ENCODE measurements around the gene MORN5. TPM values are rescaled to one million over a fixed set of nuclear protein-coding genes. Genes with fewer than 3 reads are reported as not detected.
A peak's percentile ranks its signal among the peaks of the same experiment; 100 is the strongest.

The MORN5 gene
- total RNA-seq, 1 donor from 2014 or later, result not detected

- Mint-ChIP-seq H3K4me3 (no peak overlapping the region), H3K4me1 (peaks cover 7% of the 10 kb centered on the region), H3K9me3 (no peaks in the 10 kb centered on the region), H3K36me3 (ENCODE audit: low read depth) (no peaks in the 10 kb centered on the region), H3K27ac (peak overlapping the region; percentile 13), H3K27me3 (peaks cover 27% of the 10 kb centered on the region)
- ATAC-seq (ENCODE audit: low read depth) (no peak), DNase-seq (no peak)
- TF ChIP-seq, protein P1, sequence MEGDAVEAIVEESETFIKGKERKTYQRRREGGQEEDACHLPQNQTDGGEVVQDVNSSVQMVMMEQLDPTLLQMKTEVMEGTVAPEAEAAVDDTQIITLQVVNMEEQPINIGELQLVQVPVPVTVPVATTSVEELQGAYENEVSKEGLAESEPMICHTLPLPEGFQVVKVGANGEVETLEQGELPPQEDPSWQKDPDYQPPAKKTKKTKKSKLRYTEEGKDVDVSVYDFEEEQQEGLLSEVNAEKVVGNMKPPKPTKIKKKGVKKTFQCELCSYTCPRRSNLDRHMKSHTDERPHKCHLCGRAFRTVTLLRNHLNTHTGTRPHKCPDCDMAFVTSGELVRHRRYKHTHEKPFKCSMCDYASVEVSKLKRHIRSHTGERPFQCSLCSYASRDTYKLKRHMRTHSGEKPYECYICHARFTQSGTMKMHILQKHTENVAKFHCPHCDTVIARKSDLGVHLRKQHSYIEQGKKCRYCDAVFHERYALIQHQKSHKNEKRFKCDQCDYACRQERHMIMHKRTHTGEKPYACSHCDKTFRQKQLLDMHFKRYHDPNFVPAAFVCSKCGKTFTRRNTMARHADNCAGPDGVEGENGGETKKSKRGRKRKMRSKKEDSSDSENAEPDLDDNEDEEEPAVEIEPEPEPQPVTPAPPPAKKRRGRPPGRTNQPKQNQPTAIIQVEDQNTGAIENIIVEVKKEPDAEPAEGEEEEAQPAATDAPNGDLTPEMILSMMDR (IDR thresholded peaks at IDR 0.05), result no peak
- intact Hi-C loops (cut with micrococcal nuclease), result no loop called here
- ChIA-PET POLR2A (no interaction called here), CTCF (no interaction called here)
Observed at GRCh38 chr9:122227575-122227900, 67.8 kb downstream of the MORN5 start.

DNA sequence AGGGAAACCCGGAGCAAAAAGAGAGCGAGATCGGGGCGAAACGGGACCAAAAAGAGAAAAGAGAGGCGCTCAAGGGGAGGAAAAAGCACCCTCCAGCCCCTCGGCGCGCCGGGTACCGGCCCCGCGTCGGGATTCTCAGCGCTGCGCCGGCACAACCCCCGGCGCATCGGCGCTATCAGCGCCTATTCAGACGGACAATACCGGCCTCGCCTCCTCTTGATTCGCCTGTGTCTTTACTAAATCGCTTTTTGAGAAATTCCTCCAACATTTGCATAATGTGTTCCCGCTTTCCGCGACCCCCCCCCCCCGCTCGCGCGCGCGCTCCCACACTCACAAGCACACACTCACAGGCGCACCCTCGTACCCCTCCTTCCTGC lies 68.5 kb downstream of the MORN5 start:
- peak; percentile 18 for ATAC-seq (ENCODE audit: low read depth)
- no peak for DNase-seq
- intact Hi-C loops (cut with micrococcal nuclease), result no loop called here
- no peak overlapping the region for H3K27ac Mint-ChIP-seq
- TF ChIP-seq, protein P1 (IDR thresholded peaks at IDR 0.05), result no peak
- POLR2A ChIA-PET, result interaction anchor here (0.7 kb wide), 2 partner anchors 1216 to 1335 kb away, joined by 5 to 7 read pairs; no protein-coding TSS in a partner anchor
- H3K27me3 Mint-ChIP-seq, result peaks cover 27% of the 10 kb centered on the region
- CTCF ChIA-PET, result no interaction called here
- H3K4me3 Mint-ChIP-seq, result peak overlapping the region; percentile 58
- no peaks in the 10 kb centered on the region for H3K36me3 Mint-ChIP-seq (ENCODE audit: low read depth)
- H3K4me1 Mint-ChIP-seq, result peaks cover 4% of the 10 kb centered on the region
- no peaks in the 10 kb centered on the region for H3K9me3 Mint-ChIP-seq

DNA sequence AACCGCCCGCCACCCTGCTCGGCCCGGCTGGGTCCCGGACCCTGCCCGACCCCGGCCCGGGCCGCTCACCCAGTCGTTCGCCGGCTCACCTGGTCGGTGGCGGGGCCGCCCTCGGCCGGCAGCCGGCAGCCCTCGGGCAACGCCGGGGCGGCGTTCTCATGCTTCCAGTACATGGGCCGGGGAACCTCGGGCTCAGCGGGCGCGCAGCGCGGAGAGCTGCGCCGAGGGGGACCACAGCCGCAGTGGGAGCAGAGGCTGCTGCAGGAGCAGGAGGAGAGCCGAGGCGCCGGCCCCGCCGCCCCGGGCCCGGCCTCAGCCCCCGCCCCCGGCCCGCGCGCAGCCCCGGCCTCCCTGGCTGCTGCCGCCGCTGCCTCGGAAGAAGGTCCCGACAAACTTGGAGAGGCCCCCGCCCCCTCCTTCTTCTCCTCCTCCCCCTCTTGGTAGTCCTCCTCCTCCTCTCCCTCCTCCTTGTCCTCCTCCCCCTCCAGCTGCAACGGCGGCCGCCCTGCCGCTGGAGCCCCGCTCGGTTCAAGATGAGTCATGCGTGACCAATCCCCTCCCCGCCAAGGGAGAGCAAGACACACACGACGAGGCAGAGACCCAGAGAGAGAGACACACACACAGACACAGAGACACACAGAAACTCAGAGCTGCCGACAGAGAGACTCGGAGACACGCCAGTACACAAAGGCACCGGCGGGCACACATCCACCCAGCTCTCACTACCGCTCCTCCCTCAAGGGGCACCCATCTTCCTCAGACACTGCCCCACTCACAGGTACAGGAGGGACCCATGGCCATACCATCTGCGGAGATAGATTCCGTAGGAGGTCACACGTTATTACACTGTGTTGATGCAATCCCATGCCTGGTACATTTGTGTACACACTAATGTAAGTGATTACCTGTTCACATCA lies 69.1 kb downstream of the MORN5 start, which contains the start of gene LHX6:
LHX6 (minus strand) TSS at position 390 of the 917 bp plus-strand sequence; CDS start at position 173, 217 bp downstream.
- intact Hi-C loops (cut with micrococcal nuclease), result no loop called here
- ChIA-PET CTCF (no interaction called here), POLR2A (interaction anchor here (0.7 kb wide), 2 partner anchors 1215 to 1336 kb away, joined by 5 to 7 read pairs; no protein-coding TSS in a partner anchor)
- no peaks in the 10 kb centered on the region for H3K9me3 Mint-ChIP-seq
- ATAC-seq (ENCODE audit: low read depth) (peak; percentile 14), DNase-seq (no peak)
- H3K4me1 Mint-ChIP-seq, result peaks cover 4% of the 10 kb centered on the region
- H3K36me3 Mint-ChIP-seq (ENCODE audit: low read depth), result no peaks in the 10 kb centered on the region
- H3K4me3 Mint-ChIP-seq, result peak within 1 kb of the TSS; percentile 58
- H3K27me3 Mint-ChIP-seq, result peaks cover 26% of the 10 kb centered on the region
- TF ChIP-seq, protein P1 (IDR thresholded peaks at IDR 0.05), result no peak
- H3K27ac Mint-ChIP-seq, result no peak within 1 kb of the TSS

GRCh38 chr9:122229485-122229837 lies 69.8 kb downstream of the MORN5 start:
- DNase-seq, result no peak
- peaks cover 23% of the 10 kb centered on the region for H3K27me3 Mint-ChIP-seq

DNA sequence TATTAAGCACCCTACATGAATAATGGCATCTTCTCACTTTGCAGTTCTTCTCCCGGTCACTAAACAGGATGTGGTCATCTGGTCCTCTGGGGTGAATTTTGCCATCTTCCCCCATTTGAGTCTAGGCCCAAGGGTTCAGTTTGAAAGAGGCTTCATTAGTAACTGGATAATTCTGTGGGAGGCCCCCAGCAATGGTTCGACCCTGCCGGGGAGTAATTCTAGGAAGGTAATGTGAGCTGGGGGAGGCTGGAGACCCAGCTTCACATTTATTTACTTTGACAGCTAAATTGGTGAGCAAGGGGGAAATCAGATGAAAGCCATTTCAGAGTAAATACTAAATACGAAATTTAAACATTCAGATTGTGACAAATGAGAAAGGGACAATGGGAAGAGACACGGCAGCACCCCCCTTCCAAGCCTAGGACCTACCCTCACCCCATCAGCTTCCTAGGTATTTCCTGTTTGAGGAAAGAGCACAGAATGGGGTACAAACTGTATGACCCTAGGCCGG lies 73.1 kb downstream of the MORN5 start:
- ATAC-seq (ENCODE audit: low read depth) (no peak), DNase-seq (no peak)
- Mint-ChIP-seq H3K27me3 (peaks cover 7% of the 10 kb centered on the region), H3K9me3 (no peaks in the 10 kb centered on the region), H3K4me1 (peaks cover 2% of the 10 kb centered on the region), H3K36me3 (ENCODE audit: low read depth) (no peaks in the 10 kb centered on the region), H3K27ac (no peak overlapping the region), H3K4me3 (no peak overlapping the region)
- intact Hi-C loops (cut with micrococcal nuclease), result no loop called here
- TF ChIP-seq, protein P1 (IDR thresholded peaks at IDR 0.05), result no peak
- POLR2A ChIA-PET, result interaction anchor here (0.6 kb wide), 1 partner anchor 134 kb away, joined by 4 read pairs; no protein-coding TSS in a partner anchor
- CTCF ChIA-PET, result no interaction called here

More at GRCh38 chr9:122229485-122229837, 69.8 kb downstream of the MORN5 start:
- Mint-ChIP-seq H3K4me1 (peaks cover 4% of the 10 kb centered on the region), H3K27ac (no peak overlapping the region), H3K36me3 (ENCODE audit: low read depth) (no peaks in the 10 kb centered on the region), H3K9me3 (no peaks in the 10 kb centered on the region), H3K4me3 (no peak overlapping the region)
- TF ChIP-seq, protein P1 (IDR thresholded peaks at IDR 0.05), result no peak
- CTCF ChIA-PET, result no interaction called here
- ATAC-seq (ENCODE audit: low read depth), result no peak
- intact Hi-C loops (cut with micrococcal nuclease), result no loop called here
- POLR2A ChIA-PET, result no interaction called here

Data from activated B cell treated with CpG ODN at 0.5 μM for 24 hours (primary cell).